ENCODE results near the gene SPINK9. TPM values are rescaled to one million over a fixed set of nuclear protein-coding genes. Genes with fewer than 3 reads are reported as not detected.

Gene SPINK9
- total RNA-seq, 1 experiment from 2014 or later, result not detected

GRCh38 chr5:148383564-148384379 lies 48.4 kb downstream of the SPINK9 start, which contains the start of gene FBXO38 (continued):
- TF ChIP-seq SRF (IDR thresholded peaks at IDR 0.05; ENCODE audit: low read depth) (peak; percentile 60; the same call in 1 of the 2 replicates), ELF1 (IDR thresholded peaks at IDR 0.05; ENCODE audit: borderline replicate concordance, low read depth) (peak; percentile 94), EZH2 (IDR thresholded peaks at IDR 0.05) (no peak), FOSL1 (IDR thresholded peaks at IDR 0.05; ENCODE audit: low read depth) (no peak), CEBPB (IDR thresholded peaks at IDR 0.05; ENCODE audit: low read depth) (no peak)

- DNase-seq (ENCODE audit: low read depth, low spot score), result no peak
- Histone ChIP-seq H2AFZ (ENCODE audit: low read depth, low read length, poor library complexity, severe bottlenecking) (no peak overlapping the region), H3K4me1 (ENCODE audit: control insufficient read depth in 1 of 2, insufficient read depth in 2 of 2, low read length in 2 of 2) (peaks cover 4 to 21% of the 10 kb centered on the region in 2 experiments; a peak in 3 of 4 replicates), H3K36me3 (ENCODE audit: control insufficient read depth in 1 of 2, insufficient read depth in 2 of 2, low read length in 2 of 2) (no peaks in the 10 kb centered on the region), H3K27me3 (ENCODE audit: insufficient read depth, low read length) (no peaks in the 10 kb centered on the region), H3K4me2 (ENCODE audit: low read length) (peak overlapping the region; percentile 82), H3K79me2 (ENCODE audit: insufficient read depth, low read length) (peaks cover 51% of the 10 kb centered on the region), H3K9me3 (ENCODE audit: control insufficient read depth in 1 of 2, insufficient read depth in 1 of 2, low read depth in 1 of 2, low read length in 2 of 2) (no peaks in the 10 kb centered on the region), H3K27ac (ENCODE audit: low read depth, low read length) (peak overlapping the region; percentile 47), H3K9ac (ENCODE audit: low read length) (peak overlapping the region; percentile 82), H4K20me1 (ENCODE audit: insufficient read depth) (no peaks in the 10 kb centered on the region), H3K9me2 (ENCODE audit: insufficient read depth) (no peaks in the 10 kb centered on the region), H3K4me3 (replicated peaks in 1 of 2; ENCODE audit: low read depth in 1 of 2, low read length in 2 of 2) (peak overlapping the region; percentile 85)
- CTCF ChIA-PET, result interaction anchor here (1.0 kb wide), 1 partner anchor 10 kb away, joined by 3 read pairs; no protein-coding TSS in a partner anchor
- POLR2A ChIA-PET, result no interaction called here
- TSS peak; percentile 63 for BruUV-seq (replicated peaks)
- intact Hi-C loops (cut with micrococcal nuclease), result loop anchor here (5.0 kb wide), 1 partner anchor 348 kb away; no protein-coding TSS in a partner anchor
- peak; percentile 8 for ATAC-seq
- RAD21 ChIA-PET (ENCODE audit: low non-redundant PET in 1 of 2, low total read pairs in 2 of 2, uncharacterized antibody in 2 of 2, unreplicated experiment in 2 of 2), result no interaction called here
- TF ChIP-seq MAX (IDR thresholded peaks at IDR 0.05) (no peak), EGR1 (IDR thresholded peaks at IDR 0.05; ENCODE audit: low read depth) (no peak), TCF7L2 (IDR thresholded peaks at IDR 0.05; ENCODE audit: borderline replicate concordance, extremely low read depth, insufficient read depth, insufficient read length) (no peak), SRF (IDR thresholded peaks at IDR 0.05; ENCODE audit: low read depth) (no peak), EZH2phosphoT487 (IDR thresholded peaks at IDR 0.05; ENCODE audit: borderline replicate concordance) (no peak), ELF1 (IDR thresholded peaks at IDR 0.05; ENCODE audit: borderline replicate concordance, low read depth) (no peak), POLR2AphosphoS5 (IDR thresholded peaks at IDR 0.05; ENCODE audit: low read depth, low read length) (no peak), REST (IDR thresholded peaks at IDR 0.05; ENCODE audit: low read depth) (no peak), ATF3 (IDR thresholded peaks at IDR 0.05) (no peak), RAD21 (IDR thresholded peaks at IDR 0.05; ENCODE audit: low read depth) (no peak), CEBPB (IDR thresholded peaks at IDR 0.05; ENCODE audit: low read depth) (no peak)
Measured at GRCh38 chr5:148384380-148384737, 49.0 kb downstream of the SPINK9 start.
